Measurements from ENCODE around the gene FBN3. TPM values are rescaled to one million over a fixed set of nuclear protein-coding genes. Genes with fewer than 3 reads are reported as not detected.

FBN3 gene
- total RNA-seq, 1 experiment from 2014 or later, result not detected

- in situ Hi-C loops (cut with HindIII; ENCODE audit: low pct_unique_long_range_greater_than_20kb, low sequenced_read_pairs), result no loop called here
Observed at GRCh38 chr19:8150998-8151766, 1.8 kb upstream of the FBN3 start.

GRCh38 chr19:8150178-8150865 is 930 bp upstream of the FBN3 start:
- in situ Hi-C loops (cut with HindIII; ENCODE audit: low pct_unique_long_range_greater_than_20kb, low sequenced_read_pairs), result no loop called here
- DNase-seq (ENCODE audit: low read depth), result no peak

More at GRCh38 chr19:8150998-8151766, 1.8 kb upstream of the FBN3 start:
- DNase-seq (ENCODE audit: low read depth), result no peak

- no peak for DNase-seq (ENCODE audit: low read depth)
- in situ Hi-C loops (cut with HindIII; ENCODE audit: low pct_unique_long_range_greater_than_20kb, low sequenced_read_pairs), result no loop called here
Observed at GRCh38 chr19:8148410-8149260, 757 bp downstream of the FBN3 start.

- in situ Hi-C loops (cut with HindIII; ENCODE audit: low pct_unique_long_range_greater_than_20kb, low sequenced_read_pairs), result no loop called here
- DNase-seq (ENCODE audit: low read depth), result no peak
Observed at GRCh38 chr19:8148088-8148409, 1.3 kb downstream of the FBN3 start.

- in situ Hi-C loops (cut with HindIII; ENCODE audit: low pct_unique_long_range_greater_than_20kb, low sequenced_read_pairs), result no loop called here
- no peak for DNase-seq (ENCODE audit: low read depth)
Observed at GRCh38 chr19:8147582-8147978, 1.8 kb downstream of the FBN3 start.

- DNase-seq (ENCODE audit: low read depth), result no peak
Observed at GRCh38 chr19:8146877-8147581, 2.4 kb downstream of the FBN3 start.

GRCh38 chr19:8144273-8144995 is 5.0 kb downstream of the FBN3 start:
- no peak for DNase-seq (ENCODE audit: low read depth)
- in situ Hi-C loops (cut with HindIII; ENCODE audit: low pct_unique_long_range_greater_than_20kb, low sequenced_read_pairs), result no loop called here

More at GRCh38 chr19:8146877-8147581, 2.4 kb downstream of the FBN3 start:
- in situ Hi-C loops (cut with HindIII; ENCODE audit: low pct_unique_long_range_greater_than_20kb, low sequenced_read_pairs), result no loop called here

- in situ Hi-C loops (cut with HindIII; ENCODE audit: low pct_unique_long_range_greater_than_20kb, low sequenced_read_pairs), result no loop called here
- DNase-seq (ENCODE audit: low read depth), result no peak
Observed at GRCh38 chr19:8143041-8143440, 6.4 kb downstream of the FBN3 start.

GRCh38 chr19:8142513-8142900 is 6.9 kb downstream of the FBN3 start:
- no peak for DNase-seq (ENCODE audit: low read depth)
- in situ Hi-C loops (cut with HindIII; ENCODE audit: low pct_unique_long_range_greater_than_20kb, low sequenced_read_pairs), result no loop called here

- in situ Hi-C loops (cut with HindIII; ENCODE audit: low pct_unique_long_range_greater_than_20kb, low sequenced_read_pairs), result no loop called here
- DNase-seq (ENCODE audit: low read depth), result no peak
Observed at GRCh38 chr19:8141726-8142512, 7.5 kb downstream of the FBN3 start.

- no peak for DNase-seq (ENCODE audit: low read depth)
- in situ Hi-C loops (cut with HindIII; ENCODE audit: low pct_unique_long_range_greater_than_20kb, low sequenced_read_pairs), result no loop called here
Observed at GRCh38 chr19:8138201-8138600, 11.2 kb downstream of the FBN3 start.

GRCh38 chr19:8137425-8137824 is 12.0 kb downstream of the FBN3 start:
- in situ Hi-C loops (cut with HindIII; ENCODE audit: low pct_unique_long_range_greater_than_20kb, low sequenced_read_pairs), result no loop called here
- DNase-seq (ENCODE audit: low read depth), result no peak

GRCh38 chr19:8135946-8136618 is 13.3 kb downstream of the FBN3 start:
- in situ Hi-C loops (cut with HindIII; ENCODE audit: low pct_unique_long_range_greater_than_20kb, low sequenced_read_pairs), result no loop called here
- DNase-seq (ENCODE audit: low read depth), result no peak

- in situ Hi-C loops (cut with HindIII; ENCODE audit: low pct_unique_long_range_greater_than_20kb, low sequenced_read_pairs), result no loop called here
- DNase-seq (ENCODE audit: low read depth), result no peak
Observed at GRCh38 chr19:8132858-8133458, 16.4 kb downstream of the FBN3 start.

GRCh38 chr19:8131517-8131916 is 17.9 kb downstream of the FBN3 start:
- in situ Hi-C loops (cut with HindIII; ENCODE audit: low pct_unique_long_range_greater_than_20kb, low sequenced_read_pairs), result no loop called here
- DNase-seq (ENCODE audit: low read depth), result no peak

- DNase-seq (ENCODE audit: low read depth), result no peak
- in situ Hi-C loops (cut with HindIII; ENCODE audit: low pct_unique_long_range_greater_than_20kb, low sequenced_read_pairs), result no loop called here
Observed at GRCh38 chr19:8129061-8129618, 20.3 kb downstream of the FBN3 start.
